GM18861 (cell line): Measurements from ENCODE around the gene BIRC5.

Experiments
- ATAC-seq: cut with Tn5 transposase; IDR thresholded peaks from one replicate; pipeline ENCODE4 v1.9.1; 2021; ENCODE audit not compliant: unreplicated experiment

The BIRC5 gene

DNA sequence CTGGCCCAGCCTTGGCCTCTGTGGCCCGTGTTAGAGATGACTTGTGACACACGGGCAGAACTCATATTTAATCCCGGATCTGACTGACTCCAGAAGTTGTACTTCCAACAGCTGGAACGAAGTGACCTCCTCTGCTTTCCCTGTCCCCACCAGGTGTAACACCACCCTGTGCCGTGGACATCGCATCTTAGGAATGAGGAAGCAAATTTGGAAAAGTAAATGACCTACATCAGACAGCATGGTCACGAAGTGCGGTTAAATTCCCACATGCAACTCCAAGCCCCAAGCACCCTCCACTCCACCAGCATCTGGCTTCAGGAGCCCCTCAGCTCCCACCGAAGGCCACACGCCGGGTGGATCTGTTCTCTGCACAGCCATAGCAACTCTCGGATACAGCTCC lies 30.1 kb upstream of the BIRC5 start:
- ATAC-seq = no peak

DNA sequence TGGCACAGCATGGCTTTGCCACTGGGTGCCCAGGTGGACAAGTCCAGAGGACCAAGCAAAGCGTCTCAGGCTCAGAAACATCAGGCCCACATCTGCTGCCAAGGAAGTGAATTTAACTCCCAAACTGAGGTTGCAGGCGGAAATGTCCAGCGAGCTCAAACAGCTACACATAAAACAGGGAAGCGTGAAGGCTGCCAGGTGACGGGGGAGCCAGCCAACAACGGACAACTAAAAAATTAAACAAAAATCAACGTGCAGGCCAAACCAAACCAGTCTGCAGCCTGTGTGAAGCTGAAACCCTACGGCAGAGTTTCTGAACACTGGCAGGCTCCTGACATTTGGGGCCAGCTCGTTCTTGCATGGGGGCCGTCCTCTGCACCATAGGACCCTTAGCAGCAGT lies 29.7 kb upstream of the BIRC5 start:
- no peak for ATAC-seq

DNA sequence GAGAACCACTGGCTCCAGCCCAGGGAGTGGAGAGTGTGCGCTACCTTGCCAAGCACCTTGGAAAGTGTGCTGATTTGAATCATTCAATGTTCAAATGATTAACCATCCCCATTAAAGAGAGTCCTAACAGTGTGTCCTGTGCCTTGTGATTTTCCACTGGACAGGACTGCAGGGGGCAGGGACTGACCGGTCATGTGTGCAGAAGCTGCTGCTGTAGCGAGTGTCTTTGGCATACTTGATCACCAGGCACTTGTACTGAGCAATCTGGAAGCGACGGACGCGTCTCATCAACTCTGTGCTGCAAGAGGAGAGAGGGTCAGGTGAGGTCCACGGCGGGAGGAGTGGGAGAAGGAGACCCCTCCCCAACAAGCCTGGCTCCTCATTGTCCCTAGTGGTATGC lies 29.2 kb upstream of the BIRC5 start:
- no peak for ATAC-seq

DNA sequence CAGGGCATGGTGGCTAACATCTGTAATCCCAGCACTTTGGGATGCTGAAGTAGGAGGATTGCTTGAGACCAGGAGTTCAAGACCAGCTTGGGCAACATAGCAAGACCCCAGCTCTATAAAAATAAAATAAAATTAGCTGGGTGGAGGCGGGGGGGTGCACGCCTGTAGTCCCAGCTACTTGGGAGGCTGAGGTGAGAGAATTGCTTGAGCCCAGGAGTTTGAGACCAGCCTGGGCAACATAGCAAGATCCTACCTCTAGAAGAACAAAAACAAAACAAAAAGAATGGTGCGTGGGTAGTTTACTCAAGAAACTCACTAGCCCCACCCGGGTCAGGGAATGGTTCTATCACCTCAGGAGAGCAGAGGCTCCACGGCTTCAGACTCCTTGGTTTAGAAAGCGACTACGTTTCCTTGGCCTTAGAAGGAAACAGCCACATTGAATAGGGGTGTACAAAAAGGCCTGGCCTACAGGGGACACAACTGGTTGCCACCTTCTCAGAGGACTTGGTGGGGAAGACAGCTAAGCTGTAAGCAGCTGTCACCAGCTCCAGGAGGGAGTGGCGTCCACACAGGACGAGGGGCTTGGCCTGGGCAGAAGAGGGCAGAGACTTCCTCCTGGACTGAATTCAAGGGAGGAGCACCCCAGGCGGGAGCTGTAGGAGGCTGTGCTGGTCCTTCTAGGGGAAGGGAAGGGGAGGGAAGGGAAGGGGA lies 27.9 kb upstream of the BIRC5 start:
- no peak for ATAC-seq

DNA sequence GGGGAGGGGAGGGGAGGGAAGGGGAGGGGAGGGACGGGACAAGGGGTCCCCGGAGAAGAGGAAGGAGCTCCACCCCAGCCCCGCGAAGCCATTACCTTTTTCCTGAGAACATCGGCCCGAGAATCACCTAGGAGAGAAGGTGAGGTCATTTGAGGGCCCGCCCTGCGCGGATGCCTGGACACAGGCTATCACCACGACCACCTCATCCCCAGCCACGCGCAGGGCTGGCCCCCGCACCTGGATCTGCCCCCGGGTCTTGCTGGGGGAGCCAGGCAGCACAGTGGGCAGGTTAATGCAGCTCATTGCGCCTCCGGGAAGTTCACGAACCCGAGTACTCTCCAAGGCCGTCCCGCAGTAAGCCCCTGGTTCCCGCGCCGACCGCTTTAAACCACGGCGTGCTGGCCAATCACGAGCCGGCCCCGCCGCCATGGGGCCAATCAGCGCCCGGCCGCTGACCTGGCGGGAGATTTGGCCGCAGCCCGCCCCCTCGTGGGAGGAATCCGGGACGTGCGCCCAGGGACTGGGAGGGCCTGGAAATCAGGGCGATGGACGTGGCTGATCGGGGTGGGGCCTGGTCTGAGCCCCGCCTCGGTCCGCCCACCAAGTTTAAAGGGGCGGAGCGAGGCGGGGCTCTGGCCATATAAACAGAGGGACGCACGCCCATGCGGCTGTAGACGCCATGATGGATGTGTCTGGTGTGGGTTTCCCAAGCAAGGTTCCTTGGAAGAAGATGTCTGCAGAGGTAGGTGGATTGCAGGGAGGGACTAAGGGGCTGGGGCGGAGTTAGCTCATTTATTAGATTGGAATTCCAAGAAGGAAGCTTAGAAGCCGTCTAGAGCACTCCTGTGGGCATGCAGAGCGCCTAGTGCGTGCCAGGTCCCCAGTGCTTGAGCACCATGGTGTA lies 27.1 kb upstream of the BIRC5 start, which contains the start of the genes AFMID and TK1:
AFMID (plus strand) TSS at position 671 of the 904 bp plus-strand sequence; CDS start at position 680, 9 bp downstream.
TK1 (minus strand) TSS at position 361 of the 904 bp plus-strand sequence; CDS start at position 303, 58 bp downstream.
- peak; percentile 81 for ATAC-seq

DNA sequence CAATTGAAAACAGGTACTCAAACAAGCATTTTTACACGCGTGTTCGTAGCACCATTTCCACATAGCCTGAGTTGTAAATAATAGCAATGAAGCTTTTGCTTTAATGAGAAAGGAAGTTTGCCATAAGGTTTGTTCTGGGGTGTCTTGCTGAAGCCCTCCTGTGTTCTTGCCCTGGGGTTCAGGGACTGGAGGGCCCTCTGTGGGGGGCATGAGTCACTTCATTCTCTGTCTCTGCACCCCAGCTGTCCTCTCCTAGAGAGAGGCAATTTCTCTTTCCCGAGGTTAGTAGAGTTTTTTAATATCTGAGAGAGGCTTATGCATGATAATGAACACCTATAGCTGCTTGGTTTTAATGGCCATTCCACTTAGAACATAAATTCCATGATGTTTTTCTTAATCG lies 17.3 kb upstream of the BIRC5 start:
- ATAC-seq = no peak

DNA sequence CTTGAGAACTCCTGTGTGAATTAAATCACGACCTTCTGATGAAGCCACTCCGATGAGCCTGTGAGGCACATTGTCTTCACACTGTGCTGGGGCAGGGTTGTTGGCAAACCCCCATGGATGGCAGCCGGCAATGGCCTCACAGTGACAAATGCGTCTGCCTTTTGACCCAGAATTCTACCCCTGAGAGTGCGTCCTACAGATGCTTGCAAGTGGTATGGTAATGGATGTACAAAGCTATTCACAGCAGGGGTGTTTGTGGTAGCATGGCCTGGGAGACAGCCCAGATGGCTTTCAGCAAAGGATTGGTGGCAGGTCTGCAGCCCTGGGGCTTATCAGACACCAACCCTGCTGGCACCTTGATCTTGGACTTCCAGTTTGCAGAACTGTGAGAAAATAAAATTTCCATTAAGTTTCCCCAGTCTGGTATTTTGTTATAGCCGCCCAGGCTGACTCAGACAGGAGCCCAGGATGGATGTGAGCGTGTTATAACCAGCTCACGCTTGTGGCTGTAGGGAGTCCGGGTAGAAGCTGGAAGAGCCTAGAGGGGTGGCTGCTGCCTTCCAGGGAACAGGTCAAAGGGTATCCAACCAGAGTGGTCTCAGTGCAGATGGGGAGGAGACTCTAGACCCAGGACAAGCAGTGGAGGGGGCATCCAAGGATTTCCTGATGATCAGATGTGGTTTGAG lies 16.8 kb upstream of the BIRC5 start:
- no peak for ATAC-seq

DNA sequence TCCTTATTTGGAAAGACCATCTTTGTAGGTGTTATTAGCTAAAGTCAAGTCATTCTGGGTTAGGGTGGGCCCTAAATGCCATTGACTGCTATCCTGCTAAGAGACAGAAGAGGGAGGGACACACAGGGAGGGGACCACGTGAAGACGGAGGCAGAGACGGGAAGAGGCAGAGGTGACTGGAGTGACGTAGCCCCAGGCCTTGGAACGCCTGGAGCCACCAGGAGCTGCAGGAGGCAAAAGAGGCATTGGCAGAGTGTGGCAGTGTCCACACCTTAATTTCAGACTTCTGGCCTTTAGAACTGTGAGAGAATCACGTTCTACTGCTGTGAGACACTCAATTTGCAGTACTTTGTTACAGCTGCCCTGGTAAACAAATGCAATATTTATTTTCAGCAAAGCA lies 13.6 kb upstream of the BIRC5 start:
- ATAC-seq = no peak

DNA sequence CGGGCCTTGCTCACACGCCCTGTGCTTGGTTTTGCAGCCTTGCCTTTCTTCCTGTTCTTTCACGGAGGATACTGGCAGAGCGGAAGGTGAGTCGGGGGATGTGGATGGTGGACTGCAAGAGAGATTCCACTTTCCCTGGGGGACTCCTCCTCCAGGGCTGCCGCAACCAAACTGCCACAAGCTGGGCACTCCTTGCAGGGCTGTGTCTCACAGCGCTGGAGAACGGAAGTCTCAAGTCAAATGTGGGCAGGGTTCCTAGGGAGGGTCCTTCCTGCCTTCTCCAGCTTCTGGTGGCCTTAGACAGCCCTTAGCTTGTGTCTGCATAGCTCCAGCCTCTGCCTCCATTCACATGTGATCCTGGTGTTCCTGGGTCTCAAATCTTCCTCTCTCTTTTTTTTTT lies 11.4 kb upstream of the BIRC5 start:
- no peak for ATAC-seq

DNA sequence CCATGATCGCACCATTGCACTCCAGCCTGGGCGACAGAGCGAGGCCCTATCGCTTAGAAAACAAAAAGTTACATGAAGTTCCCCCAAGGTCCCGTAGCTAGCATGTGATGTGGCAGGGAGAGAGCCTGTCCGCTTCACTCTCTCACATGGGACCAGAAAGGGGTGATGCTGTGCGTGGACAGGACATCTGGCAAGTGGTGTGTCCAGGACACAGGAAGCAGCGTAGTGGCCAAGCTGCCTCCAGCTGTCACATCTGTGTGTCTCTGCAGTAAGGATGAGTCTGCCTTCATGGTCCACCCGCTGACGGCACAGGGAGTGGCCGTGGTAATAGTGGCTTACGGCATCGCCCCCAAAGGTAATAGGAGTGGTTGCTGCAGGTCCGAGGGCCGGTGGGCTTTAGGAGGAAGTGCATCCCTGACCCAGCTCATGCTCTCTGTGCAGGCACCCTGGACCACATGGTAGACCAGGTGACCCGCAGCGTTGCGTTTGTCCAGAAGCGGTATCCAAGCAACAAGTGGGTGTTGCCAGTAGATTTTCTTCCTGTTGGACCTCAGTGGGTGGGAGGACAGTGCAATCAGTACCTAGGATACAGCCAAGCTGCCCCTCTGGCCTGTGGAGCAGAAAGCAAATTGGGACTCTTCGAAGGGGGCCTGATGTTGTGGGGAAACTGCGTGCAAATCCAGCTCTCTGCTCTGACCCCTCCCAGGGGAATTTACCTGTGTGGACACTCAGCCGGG lies 9.5 kb upstream of the BIRC5 start:
- ATAC-seq = no peak

DNA sequence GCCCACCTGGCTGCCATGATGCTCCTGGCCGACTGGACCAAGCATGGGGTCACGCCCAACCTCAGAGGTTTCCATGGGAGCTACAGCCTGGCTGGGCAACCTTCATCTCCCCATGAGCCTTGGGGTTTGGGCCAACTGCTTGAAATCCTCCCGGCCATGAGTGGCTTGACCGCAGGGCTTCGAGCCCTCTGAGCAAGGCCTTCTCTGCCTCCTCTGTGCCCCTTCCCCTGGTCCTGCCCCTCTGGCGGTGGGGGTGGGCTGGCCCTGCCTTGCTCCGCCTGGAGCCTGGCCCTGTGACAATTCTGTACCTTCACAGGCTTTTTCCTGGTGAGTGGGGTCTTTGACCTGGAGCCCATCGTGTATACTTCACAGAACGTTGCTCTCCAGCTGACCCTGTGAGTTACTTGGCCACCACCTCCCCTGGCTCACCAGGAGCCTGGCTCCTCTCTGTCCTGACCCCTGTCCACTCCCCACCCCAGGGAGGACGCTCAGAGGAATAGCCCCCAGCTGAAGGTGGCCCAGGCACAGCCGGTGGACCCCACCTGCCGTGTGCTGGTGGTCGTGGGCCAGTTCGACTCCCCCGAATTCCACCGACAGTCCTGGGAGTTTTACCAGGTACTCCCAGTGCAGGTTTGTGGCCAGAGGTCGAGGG lies 8.8 kb upstream of the BIRC5 start:
- ATAC-seq = no peak

DNA sequence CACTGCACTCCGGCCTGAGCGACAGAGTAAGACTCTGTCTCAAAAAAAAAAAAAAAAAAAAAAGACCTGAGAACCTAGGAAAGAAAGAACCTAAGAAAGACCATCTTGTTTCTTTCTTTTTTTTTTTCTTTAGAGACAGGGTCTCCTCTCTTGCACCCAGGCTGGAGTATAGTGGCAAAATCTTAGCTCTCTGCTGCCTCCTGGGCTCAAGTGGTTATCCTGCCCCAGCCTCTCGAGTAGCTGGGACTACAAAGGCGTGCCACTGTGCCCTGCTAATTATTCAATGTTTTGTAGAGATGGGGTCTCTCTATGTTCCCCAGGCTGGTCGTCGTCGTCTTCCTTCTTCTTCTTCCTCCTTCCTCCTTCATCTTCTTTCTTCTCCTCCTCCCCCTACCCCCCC lies 7.8 kb upstream of the BIRC5 start:
- no peak for ATAC-seq

DNA sequence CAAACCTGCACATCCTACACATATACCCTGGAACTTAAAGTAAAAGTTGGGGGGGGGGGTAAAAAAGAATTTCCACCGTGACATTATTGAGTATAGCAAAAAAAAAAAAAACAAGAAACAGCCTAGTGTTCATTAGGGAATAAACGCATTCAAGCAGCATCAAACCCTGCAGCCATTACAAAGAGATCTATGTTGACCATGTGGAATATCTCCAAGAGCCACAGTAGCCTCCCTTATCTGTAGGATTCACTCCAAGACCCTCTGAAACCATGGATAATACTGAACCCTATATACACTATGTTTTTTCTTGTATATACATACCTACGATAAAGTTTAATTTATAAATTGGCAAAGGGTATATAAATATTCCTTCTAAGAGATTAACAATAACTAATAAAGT lies 5.6 kb upstream of the BIRC5 start:
- no peak for ATAC-seq

DNA sequence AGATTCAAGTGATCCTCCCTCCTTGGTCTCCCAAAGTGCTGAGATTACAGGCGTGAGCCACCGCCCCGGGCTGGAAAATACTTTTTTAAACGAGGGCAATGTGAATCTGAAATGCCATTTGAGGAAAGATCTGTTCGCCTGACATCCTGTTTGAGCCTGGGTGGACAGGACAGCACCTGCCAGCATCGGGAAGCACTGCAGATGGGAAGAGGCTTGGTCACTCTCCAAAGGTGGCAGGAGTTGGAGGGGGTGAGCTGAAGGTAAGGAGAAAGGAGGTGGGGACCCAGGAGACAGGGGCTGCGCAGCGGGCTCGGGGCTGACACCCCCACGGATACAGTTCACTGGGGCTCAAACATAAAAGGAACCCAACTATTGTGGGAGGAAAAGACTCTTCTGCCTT lies 3.9 kb upstream of the BIRC5 start:
- ATAC-seq = no peak

DNA sequence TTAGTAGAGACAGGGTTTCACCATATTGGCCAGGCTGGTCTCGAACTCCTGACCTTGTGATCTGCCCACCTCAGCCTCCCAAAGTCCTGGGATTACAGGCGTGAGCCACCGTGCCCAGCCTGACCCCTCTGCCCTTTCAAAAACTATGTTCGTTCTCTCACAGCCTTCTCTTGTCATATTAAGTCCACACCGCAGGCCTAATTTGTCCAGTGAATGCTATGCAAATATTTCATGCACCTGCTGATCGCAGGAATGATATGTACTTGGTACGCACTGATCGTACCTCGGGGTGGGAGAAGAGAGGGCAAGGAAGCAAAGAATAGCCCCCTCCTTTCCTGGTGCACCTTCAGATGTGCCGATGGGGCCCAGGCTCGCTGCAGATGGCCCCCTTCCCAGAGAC lies 3.0 kb upstream of the BIRC5 start:
- no peak for ATAC-seq

DNA sequence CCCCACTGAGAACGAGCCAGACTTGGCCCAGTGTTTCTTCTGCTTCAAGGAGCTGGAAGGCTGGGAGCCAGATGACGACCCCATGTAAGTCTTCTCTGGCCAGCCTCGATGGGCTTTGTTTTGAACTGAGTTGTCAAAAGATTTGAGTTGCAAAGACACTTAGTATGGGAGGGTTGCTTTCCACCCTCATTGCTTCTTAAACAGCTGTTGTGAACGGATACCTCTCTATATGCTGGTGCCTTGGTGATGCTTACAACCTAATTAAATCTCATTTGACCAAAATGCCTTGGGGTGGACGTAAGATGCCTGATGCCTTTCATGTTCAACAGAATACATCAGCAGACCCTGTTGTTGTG lies 631 bp downstream of the BIRC5 start:
- ATAC-seq = no peak

DNA sequence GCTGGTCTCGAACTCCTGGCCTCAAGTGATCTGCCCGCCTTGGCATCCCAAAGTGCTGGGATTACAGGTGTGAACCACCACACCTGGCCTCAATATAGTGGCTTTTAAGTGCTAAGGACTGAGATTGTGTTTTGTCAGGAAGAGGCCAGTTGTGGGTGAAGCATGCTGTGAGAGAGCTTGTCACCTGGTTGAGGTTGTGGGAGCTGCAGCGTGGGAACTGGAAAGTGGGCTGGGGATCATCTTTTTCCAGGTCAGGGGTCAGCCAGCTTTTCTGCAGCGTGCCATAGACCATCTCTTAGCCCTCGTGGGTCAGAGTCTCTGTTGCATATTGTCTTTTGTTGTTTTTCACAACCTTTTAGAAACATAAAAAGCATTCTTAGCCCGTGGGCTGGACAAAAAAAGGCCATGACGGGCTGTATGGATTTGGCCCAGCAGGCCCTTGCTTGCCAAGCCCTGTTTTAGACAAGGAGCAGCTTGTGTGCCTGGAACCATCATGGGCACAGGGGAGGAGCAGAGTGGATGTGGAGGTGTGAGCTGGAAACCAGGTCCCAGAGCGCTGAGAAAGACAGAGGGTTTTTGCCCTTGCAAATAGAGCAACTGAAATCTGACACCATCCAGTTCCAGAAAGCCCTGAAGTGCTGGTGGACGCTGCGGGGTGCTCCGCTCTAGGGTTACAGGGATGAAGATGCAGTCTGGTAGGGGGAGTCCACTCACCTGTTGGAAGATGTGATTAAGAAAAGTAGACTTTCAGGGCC lies 5.5 kb downstream of the BIRC5 start:
- no peak for ATAC-seq

DNA sequence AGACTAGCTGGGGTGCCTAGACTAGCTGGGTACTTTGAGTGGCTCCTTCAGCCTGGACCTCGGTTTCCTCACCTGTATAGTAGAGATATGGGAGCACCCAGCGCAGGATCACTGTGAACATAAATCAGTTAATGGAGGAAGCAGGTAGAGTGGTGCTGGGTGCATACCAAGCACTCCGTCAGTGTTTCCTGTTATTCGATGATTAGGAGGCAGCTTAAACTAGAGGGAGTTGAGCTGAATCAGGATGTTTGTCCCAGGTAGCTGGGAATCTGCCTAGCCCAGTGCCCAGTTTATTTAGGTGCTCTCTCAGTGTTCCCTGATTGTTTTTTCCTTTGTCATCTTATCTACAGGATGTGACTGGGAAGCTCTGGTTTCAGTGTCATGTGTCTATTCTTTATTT lies 9.0 kb downstream of the BIRC5 start:
- ATAC-seq = no peak

DNA sequence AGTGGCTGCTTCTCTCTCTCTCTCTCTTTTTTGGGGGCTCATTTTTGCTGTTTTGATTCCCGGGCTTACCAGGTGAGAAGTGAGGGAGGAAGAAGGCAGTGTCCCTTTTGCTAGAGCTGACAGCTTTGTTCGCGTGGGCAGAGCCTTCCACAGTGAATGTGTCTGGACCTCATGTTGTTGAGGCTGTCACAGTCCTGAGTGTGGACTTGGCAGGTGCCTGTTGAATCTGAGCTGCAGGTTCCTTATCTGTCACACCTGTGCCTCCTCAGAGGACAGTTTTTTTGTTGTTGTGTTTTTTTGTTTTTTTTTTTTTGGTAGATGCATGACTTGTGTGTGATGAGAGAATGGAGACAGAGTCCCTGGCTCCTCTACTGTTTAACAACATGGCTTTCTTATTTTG lies 9.7 kb downstream of the BIRC5 start:
- no peak for ATAC-seq
